Hepatocyte (in vitro differentiated cells): ENCODE results near the gene MIEF1. TPM values are rescaled to one million over a fixed set of nuclear protein-coding genes. Genes with fewer than 3 reads are reported as not detected.

Experiments
- DNase-seq: peaks from one replicate; pipeline ENCODE4 v3.0.0-alpha.2; 2016; ENCODE audit warnings: low spot score
- H2AFZ ChIP-seq: fragments of 200-600 bp; sonication (generic); 2 replicates; pipeline ENCODE4 v1.6.0; 2016; ENCODE audit warnings: antibody characterized with exemption, mild to moderate bottlenecking
- H3K27ac ChIP-seq: fragments of 200-600 bp; sonication (generic); 2 replicates; pipeline ENCODE4 v1.5.1; 2016; ENCODE audit warnings: mild to moderate bottlenecking
- H3K27me3 ChIP-seq: fragments of 200-600 bp; sonication (generic); 2 replicates; pipeline ENCODE4 v1.6.1; 2016
- H3K36me3 ChIP-seq: fragments of 200-600 bp; sonication (generic); replicated peaks from 2 replicates; pipeline ENCODE4 v1.5.1; 2016; ENCODE audit warnings: low read depth; ENCODE audit not compliant: insufficient read depth
- H3K4me1 ChIP-seq: fragments of 200-600 bp; sonication (generic); 2 replicates; pipeline ENCODE4 v1.5.1; 2016; ENCODE audit warnings: mild to moderate bottlenecking, moderate library complexity; ENCODE audit not compliant: insufficient read depth
- H3K4me2 ChIP-seq: fragments of 200-600 bp; sonication (generic); 2 replicates; pipeline ENCODE4 v1.6.0; 2016
- H3K4me3 ChIP-seq: fragments of 200-600 bp; sonication (generic); 2 replicates; pipeline ENCODE4 v1.5.1; 2016; ENCODE audit warnings: mild to moderate bottlenecking
- H3K79me2 ChIP-seq: fragments of 200-600 bp; sonication (generic); 2 replicates; pipeline ENCODE4 v1.6.0; 2017; ENCODE audit warnings: mild to moderate bottlenecking
- H3K9me2 ChIP-seq: fragments of 200-600 bp; sonication (generic); replicated peaks from 2 replicates; pipeline ENCODE4 v1.6.0; 2017; ENCODE audit warnings: mild to moderate bottlenecking; ENCODE audit not compliant: insufficient read depth
- H3K9me3 ChIP-seq: fragments of 200-600 bp; sonication (generic); 2 replicates; pipeline ENCODE4 v1.5.1; 2016; ENCODE audit warnings: low read depth, mild to moderate bottlenecking
- H4K20me1 ChIP-seq: fragments of 200-600 bp; sonication (generic); 2 replicates; pipeline ENCODE4 v1.6.0; 2016; ENCODE audit warnings: mild to moderate bottlenecking; ENCODE audit not compliant: insufficient read depth, poor library complexity, severe bottlenecking
- EZH2 ChIP-seq: fragments of 200-600 bp; sonication (generic); IDR thresholded peaks from 2 replicates; pipeline ENCODE4 v1.6.1; 2016; ENCODE audit warnings: antibody characterized with exemption, mild to moderate bottlenecking, borderline replicate concordance
- EZH2phosphoT487 ChIP-seq: fragments of 200-600 bp; sonication (generic); IDR thresholded peaks from one replicate; pipeline ENCODE4 v1.6.1; 2018; ENCODE audit warnings: antibody characterized with exemption, mild to moderate bottlenecking, low read depth, moderate library complexity; ENCODE audit not compliant: unreplicated experiment, severe bottlenecking
- WGBS: methylation state at CpG from one replicate; pipeline ENCODE4 v1.1.6; 2016; ENCODE audit warnings: low lambda C conversion rate; ENCODE audit errors: missing lambda C conversion rate; 5-methylcytosine and 5-hydroxymethylcytosine counted together
- polyA plus RNA-seq: library from polyadenylated mRNA; unstranded; fragments of >200 nt; fragmentation: Nextera tagmentation; extraction: Ambion mirVana; gene quantifications from 2 replicates; pipeline ENCODE4 v1.2.1, GENCODE V29; 2016
- total RNA-seq: library from RNA; depleted of rRNA; stranded (reverse); fragments of >200 nt; gene quantifications from 2 replicates; pipeline ENCODE4 v1.2.3, GENCODE V29; 2014
- TF ChIP-seq, protein P1 (sequence below): fragments of 200-600 bp; sonication (generic); IDR thresholded peaks from 2 replicates; pipeline ENCODE4 v1.5.1; 2016; ENCODE audit warnings: antibody characterized with exemption, mild to moderate bottlenecking; ENCODE audit not compliant: poor library complexity

MIEF1 gene
- total and polyA plus RNA-seq, 2 experiments from 2014 or later: 22.2 to 31.8 TPM

DNA sequence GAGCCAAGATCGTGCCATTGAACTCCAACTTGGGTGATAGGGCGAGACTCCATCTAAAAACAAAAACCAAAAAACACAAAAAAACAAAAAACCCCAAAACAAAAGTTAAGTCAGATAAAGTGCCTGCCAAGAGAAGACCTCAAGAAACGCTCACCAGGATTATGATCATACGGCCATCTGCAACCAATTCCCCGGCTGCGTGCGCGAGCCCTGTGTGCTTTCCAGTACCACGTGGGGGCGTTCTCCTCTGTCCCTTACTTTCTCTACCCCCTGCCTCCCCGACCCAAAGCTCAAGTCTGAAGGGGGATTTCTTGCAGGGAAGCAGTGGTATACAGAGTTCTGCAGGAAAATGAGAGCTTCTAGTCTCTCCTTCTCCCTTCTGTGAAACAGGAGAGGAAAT is 41.0 kb downstream of the MIEF1 start:
- no peaks in the 10 kb centered on the region for H4K20me1 ChIP-seq
- peak; percentile 57 for DNase-seq
- H3K27me3 ChIP-seq: no peaks in the 10 kb centered on the region
- no peak overlapping the region for H3K4me3 ChIP-seq
- TF ChIP-seq, protein P1, sequence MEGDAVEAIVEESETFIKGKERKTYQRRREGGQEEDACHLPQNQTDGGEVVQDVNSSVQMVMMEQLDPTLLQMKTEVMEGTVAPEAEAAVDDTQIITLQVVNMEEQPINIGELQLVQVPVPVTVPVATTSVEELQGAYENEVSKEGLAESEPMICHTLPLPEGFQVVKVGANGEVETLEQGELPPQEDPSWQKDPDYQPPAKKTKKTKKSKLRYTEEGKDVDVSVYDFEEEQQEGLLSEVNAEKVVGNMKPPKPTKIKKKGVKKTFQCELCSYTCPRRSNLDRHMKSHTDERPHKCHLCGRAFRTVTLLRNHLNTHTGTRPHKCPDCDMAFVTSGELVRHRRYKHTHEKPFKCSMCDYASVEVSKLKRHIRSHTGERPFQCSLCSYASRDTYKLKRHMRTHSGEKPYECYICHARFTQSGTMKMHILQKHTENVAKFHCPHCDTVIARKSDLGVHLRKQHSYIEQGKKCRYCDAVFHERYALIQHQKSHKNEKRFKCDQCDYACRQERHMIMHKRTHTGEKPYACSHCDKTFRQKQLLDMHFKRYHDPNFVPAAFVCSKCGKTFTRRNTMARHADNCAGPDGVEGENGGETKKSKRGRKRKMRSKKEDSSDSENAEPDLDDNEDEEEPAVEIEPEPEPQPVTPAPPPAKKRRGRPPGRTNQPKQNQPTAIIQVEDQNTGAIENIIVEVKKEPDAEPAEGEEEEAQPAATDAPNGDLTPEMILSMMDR: peak; percentile 51
- no peak for TF ChIP-seq EZH2
- no peaks in the 10 kb centered on the region for H3K4me1 ChIP-seq
- H3K9me3 ChIP-seq: no peaks in the 10 kb centered on the region
- H2AFZ ChIP-seq: no peak overlapping the region
- whole genome bisulfite sequencing: 24% methylated on average over 11 of the region's 11 CpGs
- no peaks in the 10 kb centered on the region for H3K79me2 ChIP-seq
- no peak overlapping the region for H3K27ac ChIP-seq
- no peak overlapping the region for H3K4me2 ChIP-seq
- H3K36me3 ChIP-seq: no peaks in the 10 kb centered on the region
- no peaks in the 10 kb centered on the region for H3K9me2 ChIP-seq

DNA sequence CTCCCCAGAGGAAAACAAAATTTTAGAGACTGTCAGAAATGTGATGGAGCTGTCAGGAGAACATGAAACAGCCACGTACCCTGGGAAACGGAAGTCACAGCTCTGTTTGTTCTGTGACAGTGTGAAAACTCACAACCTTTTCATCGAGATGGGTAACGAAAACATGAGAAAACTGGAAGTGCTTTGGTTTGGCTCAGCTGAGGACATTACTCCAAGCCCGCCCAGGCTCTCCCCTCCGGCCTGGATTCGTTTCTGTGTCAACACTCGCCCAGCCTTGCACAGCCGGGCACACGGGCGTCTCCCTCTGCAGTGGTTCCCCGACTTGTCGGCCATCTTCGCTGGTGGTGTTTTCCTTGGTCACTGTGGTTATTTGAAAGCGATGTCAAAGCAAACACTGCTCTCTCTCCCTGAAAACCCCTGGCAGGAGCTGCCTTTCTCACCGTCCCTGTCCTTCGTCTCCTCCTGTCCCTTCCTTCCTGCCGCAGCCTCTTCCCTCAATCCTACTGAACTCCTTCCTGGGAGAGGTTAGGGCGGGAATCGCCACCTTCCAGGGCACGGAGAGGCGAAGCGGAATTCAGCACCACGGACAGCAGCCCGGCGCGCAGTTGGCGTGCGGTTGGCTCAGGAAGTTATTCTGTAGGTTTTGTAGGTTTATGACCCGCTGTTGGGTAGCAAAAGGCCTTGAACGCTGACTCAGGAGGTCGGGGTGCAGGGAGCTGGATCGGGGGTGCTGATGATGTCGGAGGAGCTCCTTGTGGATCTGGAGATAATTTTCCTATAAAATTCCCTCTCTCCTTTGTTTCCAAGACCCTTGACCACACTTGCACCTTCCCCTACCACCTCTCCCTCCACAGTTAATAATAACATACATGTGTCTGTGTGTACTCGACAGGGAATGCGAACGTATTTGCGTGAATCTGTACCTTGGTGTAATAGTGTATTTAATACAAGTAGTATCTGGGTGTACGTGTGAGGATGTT is 43.6 kb downstream of the MIEF1 start:
- H3K4me1 ChIP-seq: no peaks in the 10 kb centered on the region
- no peak overlapping the region for H3K4me2 ChIP-seq
- H2AFZ ChIP-seq: no peak overlapping the region
- H3K9me2 ChIP-seq: no peaks in the 10 kb centered on the region
- H3K27ac ChIP-seq: no peak overlapping the region
- peak; percentile 77 for DNase-seq
- H3K4me3 ChIP-seq: no peak overlapping the region
- peaks cover 15% of the 10 kb centered on the region for H3K27me3 ChIP-seq
- no peaks in the 10 kb centered on the region for H3K9me3 ChIP-seq
- WGBS: 33% methylated on average over 39 of the region's 39 CpGs
- no peaks in the 10 kb centered on the region for H4K20me1 ChIP-seq
- TF ChIP-seq EZH2 (no peak), EZH2phosphoT487 (no peak)
- TF ChIP-seq, protein P1: no peak
- H3K79me2 ChIP-seq: no peaks in the 10 kb centered on the region
- H3K36me3 ChIP-seq: no peaks in the 10 kb centered on the region

DNA sequence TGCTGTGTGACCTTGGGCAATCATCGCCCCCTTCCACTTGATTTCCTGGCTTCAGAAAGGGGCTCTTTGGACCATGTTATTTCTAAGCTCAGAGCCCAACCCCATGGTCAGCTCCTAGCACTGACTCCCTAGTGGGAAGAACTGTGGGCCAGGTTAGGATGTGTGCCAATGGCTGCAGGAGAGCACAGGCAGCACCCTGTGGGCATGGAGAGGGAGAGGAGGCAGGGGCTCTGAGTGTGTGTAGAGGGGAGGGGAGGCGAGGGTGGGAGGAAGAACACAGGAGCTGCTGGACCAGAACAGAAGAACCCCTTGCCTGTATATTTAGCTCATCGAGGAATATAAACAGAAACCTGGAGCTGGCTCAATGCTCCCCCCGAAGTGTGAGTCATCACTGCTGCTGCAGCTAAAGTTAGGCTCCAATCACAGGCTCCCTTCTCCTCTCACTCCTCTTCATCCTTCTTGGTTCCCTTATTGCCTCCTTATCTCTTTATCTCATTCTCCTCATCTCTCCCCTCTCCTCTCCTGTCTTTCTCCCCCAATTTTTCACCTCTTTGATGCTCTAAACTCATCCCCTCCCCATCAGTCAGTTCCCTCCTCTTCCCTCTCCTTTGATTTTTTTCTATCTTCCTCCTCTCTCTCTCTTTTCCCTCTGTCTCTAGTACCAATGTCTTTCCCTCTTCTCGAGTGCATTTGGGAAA is 44.9 kb downstream of the MIEF1 start:
- H3K9me3 ChIP-seq: no peaks in the 10 kb centered on the region
- no peak overlapping the region for H2AFZ ChIP-seq
- no peaks in the 10 kb centered on the region for H3K4me1 ChIP-seq
- no peaks in the 10 kb centered on the region for H4K20me1 ChIP-seq
- H3K27me3 ChIP-seq: peaks cover 15% of the 10 kb centered on the region
- H3K9me2 ChIP-seq: no peaks in the 10 kb centered on the region
- no peaks in the 10 kb centered on the region for H3K36me3 ChIP-seq
- no peak overlapping the region for H3K4me2 ChIP-seq
- DNase-seq: no peak
- no peak overlapping the region for H3K4me3 ChIP-seq
- no peak overlapping the region for H3K27ac ChIP-seq
- H3K79me2 ChIP-seq: no peaks in the 10 kb centered on the region
- WGBS: 42% methylated on average over 5 of the region's 5 CpGs
- no peak for TF ChIP-seq EZH2
- no peak for TF ChIP-seq EZH2phosphoT487
- TF ChIP-seq, protein P1: no peak
